Thyroid gland (tissue), 4 donors: ENCODE measurements around the gene ETV3.

Experiments
- POLR2A ChIP-seq, 2 donors: fragments of 450-650 bp; IDR thresholded peaks; one replicate each; pipeline ENCODE4 v1.6.1; 2017; ENCODE audit warnings: antibody characterized with exemption in 2 of 2, mild to moderate bottlenecking in 2 of 2, moderate library complexity in 1 of 2
- TF ChIP-seq, protein P1 (sequence below), 6 experiments: fragments of 200-600 bp in 3 of 6; fragments of 450-650 bp in 3 of 6; sonication (generic) in 3 of 6; IDR thresholded peaks; one replicate each; pipeline ENCODE4 v1.5.1; 2016 to 2019; ENCODE audit warnings: antibody characterized with exemption in 6 of 6, mild to moderate bottlenecking in 2 of 6, inconsistent platforms in 1 of 6, moderate library complexity in 1 of 6

DNA sequence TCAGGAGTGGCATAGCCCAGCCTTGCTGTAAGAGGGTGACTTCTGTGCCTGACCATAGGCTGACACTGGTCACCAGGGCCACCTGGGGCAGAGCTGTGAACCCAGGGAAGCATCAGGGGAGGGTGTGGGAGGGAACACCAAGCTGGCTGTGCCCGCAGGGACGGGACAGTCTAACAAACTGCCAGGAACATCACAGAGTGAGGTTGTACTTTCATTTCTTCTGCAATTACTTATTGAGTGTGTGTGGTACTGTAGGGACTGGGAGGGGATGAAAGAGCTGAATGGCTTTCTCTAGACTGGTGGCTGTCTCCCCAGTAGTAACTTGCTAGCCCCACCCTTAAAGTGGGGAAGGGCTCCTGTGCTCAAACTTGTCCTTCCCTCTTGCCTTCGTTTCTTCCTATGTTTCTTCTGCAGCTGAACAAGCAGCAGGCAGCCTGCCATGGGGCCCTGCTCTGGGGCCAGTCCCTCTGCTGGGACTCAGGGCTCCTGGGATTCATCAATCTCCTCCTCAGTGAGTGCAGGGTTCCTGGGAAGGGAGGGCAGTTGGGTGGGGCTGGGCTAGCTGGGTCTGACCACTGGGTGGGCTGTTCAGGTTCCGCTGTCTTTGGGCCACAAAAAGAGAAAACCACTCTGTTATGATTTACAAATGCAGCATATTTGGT, 39.7 kb upstream of the ETV3 start:
- TF ChIP-seq, protein P1, sequence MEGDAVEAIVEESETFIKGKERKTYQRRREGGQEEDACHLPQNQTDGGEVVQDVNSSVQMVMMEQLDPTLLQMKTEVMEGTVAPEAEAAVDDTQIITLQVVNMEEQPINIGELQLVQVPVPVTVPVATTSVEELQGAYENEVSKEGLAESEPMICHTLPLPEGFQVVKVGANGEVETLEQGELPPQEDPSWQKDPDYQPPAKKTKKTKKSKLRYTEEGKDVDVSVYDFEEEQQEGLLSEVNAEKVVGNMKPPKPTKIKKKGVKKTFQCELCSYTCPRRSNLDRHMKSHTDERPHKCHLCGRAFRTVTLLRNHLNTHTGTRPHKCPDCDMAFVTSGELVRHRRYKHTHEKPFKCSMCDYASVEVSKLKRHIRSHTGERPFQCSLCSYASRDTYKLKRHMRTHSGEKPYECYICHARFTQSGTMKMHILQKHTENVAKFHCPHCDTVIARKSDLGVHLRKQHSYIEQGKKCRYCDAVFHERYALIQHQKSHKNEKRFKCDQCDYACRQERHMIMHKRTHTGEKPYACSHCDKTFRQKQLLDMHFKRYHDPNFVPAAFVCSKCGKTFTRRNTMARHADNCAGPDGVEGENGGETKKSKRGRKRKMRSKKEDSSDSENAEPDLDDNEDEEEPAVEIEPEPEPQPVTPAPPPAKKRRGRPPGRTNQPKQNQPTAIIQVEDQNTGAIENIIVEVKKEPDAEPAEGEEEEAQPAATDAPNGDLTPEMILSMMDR (IDR thresholded peaks at IDR 0.05) = no peak
- no peak for TF ChIP-seq POLR2A (IDR thresholded peaks at IDR 0.05)
